Fibroblast of mammary gland (primary cell): ENCODE data around the gene MRC1.
A peak's percentile ranks its signal among the peaks of the same experiment; 100 is the strongest.

Experiments used
- DNase-seq: peaks from one replicate; pipeline ENCODE4 v3.0.0-alpha.2; 2010; ENCODE audit warnings: low read depth
- H3K4me3 ChIP-seq: 2 replicates; pipeline ENCODE4 v1.5.1; 2011; ENCODE audit warnings: low read depth, mild to moderate bottlenecking, low read length, moderate library complexity; ENCODE audit not compliant: control insufficient read depth
- TF ChIP-seq, protein P1 (sequence below): conservative IDR thresholded peaks from 2 replicates; pipeline ENCODE4 v1.5.1; 2011; ENCODE audit warnings: low read depth, low read length, inconsistent platforms; ENCODE audit not compliant: control insufficient read depth, insufficient read depth

The MRC1 gene

DNA sequence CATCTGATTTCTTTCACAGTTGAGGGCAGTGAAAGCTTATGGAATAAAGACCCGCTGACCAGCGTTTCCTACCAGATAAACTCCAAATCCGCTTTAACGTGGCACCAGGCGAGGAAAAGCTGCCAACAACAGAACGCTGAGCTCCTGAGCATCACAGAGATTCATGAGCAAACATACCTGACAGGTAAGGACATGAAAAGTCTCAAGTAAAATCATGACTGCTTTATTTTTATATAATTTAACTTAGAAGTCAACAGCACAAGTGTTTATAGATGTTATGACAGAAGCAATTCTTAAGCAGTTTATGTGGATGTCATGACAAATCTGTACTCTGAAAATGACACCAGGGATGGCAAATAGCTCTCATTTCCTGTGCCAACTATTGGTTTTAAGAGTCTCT is 24.5 kb downstream of the MRC1 start:
- TF ChIP-seq, protein P1, sequence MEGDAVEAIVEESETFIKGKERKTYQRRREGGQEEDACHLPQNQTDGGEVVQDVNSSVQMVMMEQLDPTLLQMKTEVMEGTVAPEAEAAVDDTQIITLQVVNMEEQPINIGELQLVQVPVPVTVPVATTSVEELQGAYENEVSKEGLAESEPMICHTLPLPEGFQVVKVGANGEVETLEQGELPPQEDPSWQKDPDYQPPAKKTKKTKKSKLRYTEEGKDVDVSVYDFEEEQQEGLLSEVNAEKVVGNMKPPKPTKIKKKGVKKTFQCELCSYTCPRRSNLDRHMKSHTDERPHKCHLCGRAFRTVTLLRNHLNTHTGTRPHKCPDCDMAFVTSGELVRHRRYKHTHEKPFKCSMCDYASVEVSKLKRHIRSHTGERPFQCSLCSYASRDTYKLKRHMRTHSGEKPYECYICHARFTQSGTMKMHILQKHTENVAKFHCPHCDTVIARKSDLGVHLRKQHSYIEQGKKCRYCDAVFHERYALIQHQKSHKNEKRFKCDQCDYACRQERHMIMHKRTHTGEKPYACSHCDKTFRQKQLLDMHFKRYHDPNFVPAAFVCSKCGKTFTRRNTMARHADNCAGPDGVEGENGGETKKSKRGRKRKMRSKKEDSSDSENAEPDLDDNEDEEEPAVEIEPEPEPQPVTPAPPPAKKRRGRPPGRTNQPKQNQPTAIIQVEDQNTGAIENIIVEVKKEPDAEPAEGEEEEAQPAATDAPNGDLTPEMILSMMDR, result no peak
- no peak overlapping the region for H3K4me3 ChIP-seq
- DNase-seq, result no peak

DNA sequence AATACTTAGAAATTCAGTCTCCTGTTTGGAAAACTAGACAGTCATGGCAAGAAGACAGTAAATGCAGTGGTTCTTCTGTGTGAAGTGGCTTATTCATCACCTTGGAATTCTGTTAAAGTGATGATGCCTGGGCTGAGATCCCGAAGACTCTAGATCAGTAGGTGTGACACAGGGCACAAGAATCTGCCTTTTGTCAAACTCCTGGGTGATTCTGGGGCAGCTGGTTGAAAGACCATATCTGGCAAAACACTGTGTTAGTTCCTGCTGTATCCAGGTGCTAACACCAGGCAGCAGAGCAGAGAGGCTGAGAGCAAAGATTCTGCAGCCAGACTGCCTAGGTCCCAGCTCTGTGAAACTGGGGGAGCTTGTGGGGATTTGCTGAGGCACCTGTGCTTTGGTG is 26.5 kb downstream of the MRC1 start:
- DNase-seq, result peak; percentile 89
- H3K4me3 ChIP-seq, result no peak overlapping the region
- TF ChIP-seq, protein P1, result no peak

DNA sequence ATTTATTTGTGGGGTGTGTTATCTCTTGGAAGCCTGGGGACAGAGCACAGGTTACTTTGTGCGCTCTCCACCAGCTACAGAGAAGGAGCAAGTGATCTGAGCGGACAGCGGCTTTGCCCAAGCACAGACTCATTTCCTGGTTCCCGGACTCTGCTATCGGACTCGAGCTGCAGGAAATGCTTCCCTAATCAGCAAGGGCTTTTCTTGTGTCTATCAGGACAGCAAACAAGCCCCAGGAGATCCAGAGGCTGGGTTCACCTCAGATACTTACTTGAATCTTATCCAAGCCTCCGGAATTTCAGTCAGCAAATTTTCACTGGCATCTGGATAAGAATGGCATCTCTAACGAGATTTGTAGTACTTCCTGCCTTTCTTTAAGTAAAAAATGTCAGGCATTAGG is 27.8 kb downstream of the MRC1 start:
- TF ChIP-seq, protein P1, result no peak
- peak; percentile 55 for DNase-seq
- H3K4me3 ChIP-seq, result peak overlapping the region; percentile 18

DNA sequence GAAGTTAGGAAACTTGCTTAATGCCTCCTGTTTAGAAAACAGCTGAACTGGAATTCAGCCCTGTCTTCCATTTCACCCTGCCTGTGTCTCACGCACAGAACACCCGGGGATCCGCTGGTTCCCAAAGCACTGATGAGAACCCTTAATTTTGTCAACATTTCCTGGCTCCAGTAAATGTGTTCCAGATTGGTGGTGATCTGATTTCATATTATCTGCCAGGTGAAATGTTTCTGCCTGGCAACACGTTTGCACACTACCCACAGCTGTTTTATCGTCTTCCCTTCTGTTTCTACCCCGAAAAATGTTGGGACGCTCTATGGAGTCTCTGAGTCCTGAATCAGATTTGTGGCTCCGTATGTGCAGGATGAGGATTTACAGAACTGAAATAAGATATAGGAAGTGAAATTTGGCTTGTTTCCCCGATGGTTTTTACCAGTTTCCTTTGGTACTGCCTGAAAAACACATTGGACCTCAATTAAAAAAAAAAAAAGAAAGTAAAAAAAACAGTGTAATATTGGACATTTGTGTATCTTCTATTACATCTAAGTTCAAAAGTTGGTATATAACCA is 29.0 kb downstream of the MRC1 start:
- no peak overlapping the region for H3K4me3 ChIP-seq
- TF ChIP-seq, protein P1, result no peak
- DNase-seq, result peak; percentile 29

DNA sequence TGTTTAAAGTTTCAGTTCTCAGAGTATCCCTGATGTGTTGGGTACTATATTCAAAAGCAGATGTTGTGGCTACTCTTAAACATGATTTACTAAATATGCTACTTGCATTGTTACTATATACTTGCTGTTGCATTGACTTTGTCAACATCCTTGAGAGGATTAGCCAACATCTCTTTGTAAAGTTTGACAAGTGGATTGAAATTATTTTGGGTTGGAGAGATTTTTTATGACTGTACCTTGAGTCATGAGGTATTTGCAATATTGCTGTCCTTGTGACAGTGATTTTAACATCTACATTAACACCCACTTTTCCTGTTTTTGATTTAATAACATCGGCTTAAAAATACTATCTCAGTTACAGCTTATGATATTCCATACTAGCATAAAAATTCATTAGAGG is 31.9 kb downstream of the MRC1 start:
- TF ChIP-seq, protein P1, result no peak
- H3K4me3 ChIP-seq, result no peak overlapping the region
- DNase-seq, result peak; percentile 65

DNA sequence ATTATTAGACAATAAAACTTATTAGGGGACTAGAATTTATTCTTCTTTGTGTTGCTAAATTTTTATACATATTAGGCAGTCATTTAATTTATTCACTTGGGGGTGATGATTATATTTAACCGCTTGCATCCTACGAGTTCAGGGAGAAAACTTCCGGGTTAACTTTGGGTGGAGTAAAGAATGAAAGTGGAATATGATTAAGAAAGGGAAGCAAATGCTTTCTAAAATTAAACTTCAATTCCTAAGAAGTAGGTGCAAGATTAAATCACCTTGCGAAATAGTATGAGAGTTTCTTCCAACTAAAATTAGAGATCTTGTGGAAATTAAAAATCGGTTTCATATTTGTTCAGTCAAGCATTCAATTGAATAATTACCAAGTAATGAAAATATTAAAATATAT is 33.5 kb downstream of the MRC1 start:
- TF ChIP-seq, protein P1, result no peak
- DNase-seq, result no peak
- no peak overlapping the region for H3K4me3 ChIP-seq
